Measurements from ENCODE around the gene DNAH10.

DNA sequence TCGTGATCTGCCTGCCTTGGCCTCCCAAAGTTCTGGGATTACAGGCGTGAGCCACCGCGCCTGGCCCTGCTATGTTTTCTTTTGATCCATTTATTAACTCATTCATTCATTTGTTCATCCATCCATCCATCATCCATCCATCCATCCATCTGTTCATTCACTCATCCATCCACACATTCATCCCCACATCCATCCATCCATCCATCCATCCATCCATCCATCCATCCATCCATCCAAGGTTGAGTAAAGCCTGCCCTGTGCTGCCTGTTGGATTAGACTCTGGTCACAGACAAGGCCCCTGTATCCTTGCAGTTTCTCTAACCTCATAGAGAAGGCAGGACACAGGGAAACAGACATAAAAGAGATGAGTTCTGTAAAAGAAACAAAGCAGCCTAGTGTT is 44.9 kb downstream of the DNAH10 start:
- no peak for TF ChIP-seq POLR2A (IDR thresholded peaks at IDR 0.05)
- TF ChIP-seq, protein P1, sequence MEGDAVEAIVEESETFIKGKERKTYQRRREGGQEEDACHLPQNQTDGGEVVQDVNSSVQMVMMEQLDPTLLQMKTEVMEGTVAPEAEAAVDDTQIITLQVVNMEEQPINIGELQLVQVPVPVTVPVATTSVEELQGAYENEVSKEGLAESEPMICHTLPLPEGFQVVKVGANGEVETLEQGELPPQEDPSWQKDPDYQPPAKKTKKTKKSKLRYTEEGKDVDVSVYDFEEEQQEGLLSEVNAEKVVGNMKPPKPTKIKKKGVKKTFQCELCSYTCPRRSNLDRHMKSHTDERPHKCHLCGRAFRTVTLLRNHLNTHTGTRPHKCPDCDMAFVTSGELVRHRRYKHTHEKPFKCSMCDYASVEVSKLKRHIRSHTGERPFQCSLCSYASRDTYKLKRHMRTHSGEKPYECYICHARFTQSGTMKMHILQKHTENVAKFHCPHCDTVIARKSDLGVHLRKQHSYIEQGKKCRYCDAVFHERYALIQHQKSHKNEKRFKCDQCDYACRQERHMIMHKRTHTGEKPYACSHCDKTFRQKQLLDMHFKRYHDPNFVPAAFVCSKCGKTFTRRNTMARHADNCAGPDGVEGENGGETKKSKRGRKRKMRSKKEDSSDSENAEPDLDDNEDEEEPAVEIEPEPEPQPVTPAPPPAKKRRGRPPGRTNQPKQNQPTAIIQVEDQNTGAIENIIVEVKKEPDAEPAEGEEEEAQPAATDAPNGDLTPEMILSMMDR (IDR thresholded peaks at IDR 0.05), result no peak
